ENCODE results near the gene SLX4IP. TPM values are rescaled to one million over a fixed set of nuclear protein-coding genes. Genes with fewer than 3 reads are reported as not detected.
A peak's percentile ranks its signal among the peaks of the same experiment; 100 is the strongest.

The SLX4IP gene
- total and polyA plus RNA-seq, 2 of the 13 experiments (the other 11 are each of a cell fraction or from before 2014, with no cell fraction given), result 3.6 to 7.3 TPM

DNA sequence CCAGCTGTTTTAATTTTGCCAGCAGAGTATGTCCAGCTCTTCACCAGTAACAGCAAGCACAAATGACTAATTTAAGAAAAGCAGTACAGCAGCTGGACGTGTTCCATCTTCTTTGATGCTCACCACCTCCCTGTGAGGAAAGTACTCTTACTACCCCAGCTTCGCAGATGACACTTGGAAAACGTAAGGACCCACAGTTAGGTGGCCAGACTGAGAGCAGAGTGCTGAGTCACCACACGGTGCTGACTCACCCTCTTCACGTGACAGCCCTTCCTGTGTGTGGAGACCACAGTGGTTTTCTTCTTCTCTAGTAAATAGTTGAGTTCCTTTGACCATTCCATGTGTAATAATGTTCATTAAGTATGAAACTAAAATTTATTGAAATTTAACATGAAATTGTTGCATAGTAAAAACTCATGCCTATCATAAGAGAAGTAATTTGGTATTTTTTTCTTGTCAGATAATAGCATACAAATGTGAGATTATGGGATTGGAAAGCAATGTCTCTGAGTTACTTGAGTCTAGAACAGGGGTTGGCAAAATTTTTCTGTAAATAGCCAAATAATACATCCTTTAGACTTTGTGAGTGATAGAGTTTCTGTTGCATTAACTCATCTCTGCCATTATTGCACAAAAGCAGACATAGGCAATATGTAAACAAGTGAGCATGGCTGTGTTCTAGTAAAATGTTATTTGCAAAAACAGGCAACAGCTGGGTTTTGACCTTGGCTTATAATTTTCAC, 76.6 kb downstream of the SLX4IP start (continued):
- TF ChIP-seq, protein P1, sequence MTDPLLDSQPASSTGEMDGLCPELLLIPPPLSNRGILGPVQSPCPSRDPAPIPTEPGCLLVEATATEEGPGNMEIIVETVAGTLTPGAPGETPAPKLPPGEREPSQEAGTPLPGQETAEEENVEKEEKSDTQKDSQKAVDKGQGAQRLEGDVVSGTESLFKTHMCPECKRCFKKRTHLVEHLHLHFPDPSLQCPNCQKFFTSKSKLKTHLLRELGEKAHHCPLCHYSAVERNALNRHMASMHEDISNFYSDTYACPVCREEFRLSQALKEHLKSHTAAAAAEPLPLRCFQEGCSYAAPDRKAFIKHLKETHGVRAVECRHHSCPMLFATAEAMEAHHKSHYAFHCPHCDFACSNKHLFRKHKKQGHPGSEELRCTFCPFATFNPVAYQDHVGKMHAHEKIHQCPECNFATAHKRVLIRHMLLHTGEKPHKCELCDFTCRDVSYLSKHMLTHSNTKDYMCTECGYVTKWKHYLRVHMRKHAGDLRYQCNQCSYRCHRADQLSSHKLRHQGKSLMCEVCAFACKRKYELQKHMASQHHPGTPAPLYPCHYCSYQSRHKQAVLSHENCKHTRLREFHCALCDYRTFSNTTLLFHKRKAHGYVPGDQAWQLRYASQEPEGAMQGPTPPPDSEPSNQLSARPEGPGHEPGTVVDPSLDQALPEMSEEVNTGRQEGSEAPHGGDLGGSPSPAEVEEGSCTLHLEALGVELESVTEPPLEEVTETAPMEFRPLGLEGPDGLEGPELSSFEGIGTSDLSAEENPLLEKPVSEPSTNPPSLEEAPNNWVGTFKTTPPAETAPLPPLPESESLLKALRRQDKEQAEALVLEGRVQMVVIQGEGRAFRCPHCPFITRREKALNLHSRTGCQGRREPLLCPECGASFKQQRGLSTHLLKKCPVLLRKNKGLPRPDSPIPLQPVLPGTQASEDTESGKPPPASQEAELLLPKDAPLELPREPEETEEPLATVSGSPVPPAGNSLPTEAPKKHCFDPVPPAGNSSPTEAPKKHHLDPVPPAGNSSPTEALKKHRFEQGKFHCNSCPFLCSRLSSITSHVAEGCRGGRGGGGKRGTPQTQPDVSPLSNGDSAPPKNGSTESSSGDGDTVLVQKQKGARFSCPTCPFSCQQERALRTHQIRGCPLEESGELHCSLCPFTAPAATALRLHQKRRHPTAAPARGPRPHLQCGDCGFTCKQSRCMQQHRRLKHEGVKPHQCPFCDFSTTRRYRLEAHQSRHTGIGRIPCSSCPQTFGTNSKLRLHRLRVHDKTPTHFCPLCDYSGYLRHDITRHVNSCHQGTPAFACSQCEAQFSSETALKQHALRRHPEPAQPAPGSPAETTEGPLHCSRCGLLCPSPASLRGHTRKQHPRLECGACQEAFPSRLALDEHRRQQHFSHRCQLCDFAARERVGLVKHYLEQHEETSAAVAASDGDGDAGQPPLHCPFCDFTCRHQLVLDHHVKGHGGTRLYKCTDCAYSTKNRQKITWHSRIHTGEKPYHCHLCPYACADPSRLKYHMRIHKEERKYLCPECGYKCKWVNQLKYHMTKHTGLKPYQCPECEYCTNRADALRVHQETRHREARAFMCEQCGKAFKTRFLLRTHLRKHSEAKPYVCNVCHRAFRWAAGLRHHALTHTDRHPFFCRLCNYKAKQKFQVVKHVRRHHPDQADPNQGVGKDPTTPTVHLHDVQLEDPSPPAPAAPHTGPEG (CRISPR knock-in tag; IDR thresholded peaks at IDR 0.05), result no peak
- TF ChIP-seq SUZ12 (IDR thresholded peaks at IDR 0.05; ENCODE audit: low read depth, low read length) (no peak), SMAD9 (CRISPR knock-in tag; IDR thresholded peaks at IDR 0.05) (0 out of 2 replicates have a peak, but pooled peaks have one; percentile 2), SP5 (CRISPR knock-in tag; IDR thresholded peaks at IDR 0.05; ENCODE audit: borderline replicate concordance, low read depth) (peak; percentile 44; the same call in 1 of the 2 replicates), CBX5 (CRISPR knock-in tag; IDR thresholded peaks at IDR 0.05; ENCODE audit: borderline replicate concordance) (peak; percentile 90; the same call in 1 of the 2 replicates), HOXA7 (CRISPR knock-in tag; IDR thresholded peaks at IDR 0.05) (no peak), MAZ (IDR thresholded peaks at IDR 0.05; ENCODE audit: borderline replicate concordance, low read depth, low read length) (no peak), MAZ (CRISPR knock-in tag; IDR thresholded peaks at IDR 0.05; ENCODE audit: low read depth) (no peak), SP1 (IDR thresholded peaks at IDR 0.05) (no peak), SP1 (CRISPR knock-in tag; IDR thresholded peaks at IDR 0.05) (0 out of 2 replicates have a peak, but pooled peaks have one; percentile 25), NAIF1 (CRISPR knock-in tag; IDR thresholded peaks at IDR 0.05; ENCODE audit: borderline replicate concordance) (no peak), ZNF619 (CRISPR knock-in tag; IDR thresholded peaks at IDR 0.05) (no peak), KAT2B (IDR thresholded peaks at IDR 0.05; ENCODE audit: borderline replicate concordance, low read depth, low read length) (no peak), IRX3 (CRISPR knock-in tag; IDR thresholded peaks at IDR 0.05; ENCODE audit: borderline replicate concordance, low read depth) (no peak), ZSCAN12 (CRISPR knock-in tag; IDR thresholded peaks at IDR 0.05) (no peak), YY1 (IDR thresholded peaks at IDR 0.05; ENCODE audit: insufficient read depth, insufficient replicate concordance, low read depth, low read length) (no peak)
- TF ChIP-seq, protein P2, sequence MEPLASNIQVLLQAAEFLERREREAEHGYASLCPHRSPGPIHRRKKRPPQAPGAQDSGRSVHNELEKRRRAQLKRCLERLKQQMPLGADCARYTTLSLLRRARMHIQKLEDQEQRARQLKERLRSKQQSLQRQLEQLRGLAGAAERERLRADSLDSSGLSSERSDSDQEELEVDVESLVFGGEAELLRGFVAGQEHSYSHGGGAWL (CRISPR knock-in tag; IDR thresholded peaks at IDR 0.05), result 0 out of 2 replicates have a peak, but pooled peaks have one; percentile 58
- TF ChIP-seq, protein P3, sequence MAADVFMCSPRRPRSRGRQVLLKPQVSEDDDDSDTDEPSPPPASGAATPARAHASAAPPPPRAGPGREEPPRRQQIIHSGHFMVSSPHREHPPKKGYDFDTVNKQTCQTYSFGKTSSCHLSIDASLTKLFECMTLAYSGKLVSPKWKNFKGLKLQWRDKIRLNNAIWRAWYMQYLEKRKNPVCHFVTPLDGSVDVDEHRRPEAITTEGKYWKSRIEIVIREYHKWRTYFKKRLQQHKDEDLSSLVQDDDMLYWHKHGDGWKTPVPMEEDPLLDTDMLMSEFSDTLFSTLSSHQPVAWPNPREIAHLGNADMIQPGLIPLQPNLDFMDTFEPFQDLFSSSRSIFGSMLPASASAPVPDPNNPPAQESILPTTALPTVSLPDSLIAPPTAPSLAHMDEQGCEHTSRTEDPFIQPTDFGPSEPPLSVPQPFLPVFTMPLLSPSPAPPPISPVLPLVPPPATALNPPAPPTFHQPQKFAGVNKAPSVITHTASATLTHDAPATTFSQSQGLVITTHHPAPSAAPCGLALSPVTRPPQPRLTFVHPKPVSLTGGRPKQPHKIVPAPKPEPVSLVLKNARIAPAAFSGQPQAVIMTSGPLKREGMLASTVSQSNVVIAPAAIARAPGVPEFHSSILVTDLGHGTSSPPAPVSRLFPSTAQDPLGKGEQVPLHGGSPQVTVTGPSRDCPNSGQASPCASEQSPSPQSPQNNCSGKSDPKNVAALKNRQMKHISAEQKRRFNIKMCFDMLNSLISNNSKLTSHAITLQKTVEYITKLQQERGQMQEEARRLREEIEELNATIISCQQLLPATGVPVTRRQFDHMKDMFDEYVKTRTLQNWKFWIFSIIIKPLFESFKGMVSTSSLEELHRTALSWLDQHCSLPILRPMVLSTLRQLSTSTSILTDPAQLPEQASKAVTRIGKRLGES (CRISPR knock-in tag; IDR thresholded peaks at IDR 0.05; ENCODE audit: borderline replicate concordance), result no peak
- TF ChIP-seq, protein P4, sequence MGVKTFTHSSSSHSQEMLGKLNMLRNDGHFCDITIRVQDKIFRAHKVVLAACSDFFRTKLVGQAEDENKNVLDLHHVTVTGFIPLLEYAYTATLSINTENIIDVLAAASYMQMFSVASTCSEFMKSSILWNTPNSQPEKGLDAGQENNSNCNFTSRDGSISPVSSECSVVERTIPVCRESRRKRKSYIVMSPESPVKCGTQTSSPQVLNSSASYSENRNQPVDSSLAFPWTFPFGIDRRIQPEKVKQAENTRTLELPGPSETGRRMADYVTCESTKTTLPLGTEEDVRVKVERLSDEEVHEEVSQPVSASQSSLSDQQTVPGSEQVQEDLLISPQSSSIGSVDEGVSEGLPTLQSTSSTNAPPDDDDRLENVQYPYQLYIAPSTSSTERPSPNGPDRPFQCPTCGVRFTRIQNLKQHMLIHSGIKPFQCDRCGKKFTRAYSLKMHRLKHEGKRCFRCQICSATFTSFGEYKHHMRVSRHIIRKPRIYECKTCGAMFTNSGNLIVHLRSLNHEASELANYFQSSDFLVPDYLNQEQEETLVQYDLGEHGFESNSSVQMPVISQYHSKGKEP (CRISPR knock-in tag; IDR thresholded peaks at IDR 0.05), result no peak
